Aorta (tissue), 5 donors: ENCODE results near the gene CHRM2. TPM values are rescaled to one million over a fixed set of nuclear protein-coding genes. Genes with fewer than 3 reads are reported as not detected.

ENCODE experiments used
- ATAC-seq: fragments of 200-7000 bp; cut with Tn5 transposase; one replicate; pipeline ENCODE4 v1.9.1; 2022; ENCODE audit warnings: moderate library complexity; ENCODE audit not compliant: low FRiP score
- DNase-seq, 2 donors: peaks; one replicate each; pipeline ENCODE4 v3.0.0-alpha.2; 2020
- H3K27ac ChIP-seq, 2 donors: one replicate each; pipeline ENCODE4 v1.5.1; 2013; ENCODE audit warnings: low read length in 2 of 2, mild to moderate bottlenecking in 2 of 2, moderate library complexity in 2 of 2, control low read depth in 1 of 2, inconsistent platforms in 1 of 2, low read depth in 1 of 2
- H3K27me3 ChIP-seq, 2 donors: one replicate each; pipeline ENCODE4 v1.6.1; 2013; ENCODE audit warnings: control low read depth in 1 of 2, low read length in 1 of 2, mild to moderate bottlenecking in 1 of 2, moderate library complexity in 1 of 2; ENCODE audit not compliant: insufficient read depth in 2 of 2, control insufficient read depth in 1 of 2
- H3K36me3 ChIP-seq, 2 donors: one replicate each; pipeline ENCODE4 v1.6.1; 2013; ENCODE audit warnings: control low read depth in 1 of 2, low read length in 1 of 2, mild to moderate bottlenecking in 1 of 2; ENCODE audit not compliant: insufficient read depth in 2 of 2, control insufficient read depth in 1 of 2
- H3K4me1 ChIP-seq, 2 donors: one replicate each; pipeline ENCODE4 v1.6.1; 2013; ENCODE audit warnings: low read length in 2 of 2, control low read depth in 1 of 2, mild to moderate bottlenecking in 1 of 2, moderate library complexity in 1 of 2; ENCODE audit not compliant: insufficient read depth in 2 of 2, control insufficient read depth in 1 of 2
- H3K4me3 ChIP-seq, 2 donors: one replicate each; pipeline ENCODE4 v1.5.1; 2013; ENCODE audit warnings: low read length in 2 of 2, control low read depth in 1 of 2, mild to moderate bottlenecking in 1 of 2
- H3K9me3 ChIP-seq: one replicate; pipeline ENCODE4 v1.6.1; 2013; ENCODE audit warnings: mild to moderate bottlenecking, low read length; ENCODE audit not compliant: control insufficient read depth
- WGBS, 2 donors: extraction: QIAGEN DNeasy Blood & Tissue Kit; methylation state at CpG; one replicate each; pipeline ENCODE4 v1.1.7; 2013; 5-methylcytosine and 5-hydroxymethylcytosine counted together
- intact Hi-C, 2 donors: fragments of 100-400 bp; cut with DNase I; formaldehyde crosslinking; loops; one replicate each; pipeline versions ENCODE4 v1.14.2 to v1.15.0; 2022
- polyA plus RNA-seq, 2 donors: library from polyadenylated mRNA; stranded (reverse); fragments of 200-250 nt; gene quantifications; one replicate each; pipeline ENCODE4 v1.2.3, GENCODE V29; 2013
- total RNA-seq, 2 donors: library from RNA; stranded (reverse); fragmentation: NEBNext Ultra II Directional; extraction: Animal tissue kit (Norgen Biotek cat#: 25700); gene quantifications; one replicate each; pipeline ENCODE4 v1.2.1, GENCODE V29; 2021
- donor health status: healthy with polysubstance abuse.
- donor health status: Bipolar disorder and iron deficiency.
- donor health status: DM: no; HTN: no; CAD: no.
- donor health status: DM: no; HTN: no; CAD: no.
- donor health status: DM: yes; HTN: yes; CAD: no.

CHRM2 gene
- total and polyA plus RNA-seq, 4 donors: 0.38 TPM; not detected in 3

DNA sequence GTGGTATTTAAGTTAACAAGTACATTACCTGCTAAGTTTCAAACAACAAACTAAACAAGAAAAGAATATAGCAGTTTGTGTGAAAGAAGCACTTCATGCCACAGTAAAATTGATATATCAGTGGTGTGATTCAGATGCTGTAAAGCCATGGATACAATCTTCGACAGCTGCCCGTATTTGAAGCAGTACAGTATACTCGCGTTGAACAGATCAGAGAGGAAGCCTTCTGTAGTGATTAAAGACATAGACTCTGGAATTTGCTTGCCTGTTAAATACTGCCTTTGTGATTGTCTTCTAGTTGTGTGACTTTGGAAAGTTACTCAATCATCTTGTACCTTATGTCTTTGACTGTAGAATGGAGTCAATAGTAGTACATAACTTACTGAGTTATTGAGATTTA is 71.7 kb downstream of the CHRM2 start:
- no peaks in the 10 kb centered on the region for H3K27me3 ChIP-seq
- ATAC-seq: no peak
- no peaks in the 10 kb centered on the region for H3K4me1 ChIP-seq
- DNase-seq: no peak
- H3K27ac ChIP-seq: no peak overlapping the region
- intact Hi-C loops: no loop called here
- 83 to 85% methylated on average over 4 of the region's 4 CpGs for WGBS, 2 donors
- H3K36me3 ChIP-seq: no peaks in the 10 kb centered on the region
- no peak overlapping the region for H3K4me3 ChIP-seq
- peaks cover 1% of the 10 kb centered on the region for H3K9me3 ChIP-seq

- 49 to 50% methylated on average over 1 of the region's 1 CpG for WGBS, 2 donors
- H3K27me3 ChIP-seq: no peaks in the 10 kb centered on the region
- H3K4me1 ChIP-seq: no peaks in the 10 kb centered on the region
- H3K4me3 ChIP-seq: no peak overlapping the region
- no peaks in the 10 kb centered on the region for H3K36me3 ChIP-seq
- DNase-seq (no peak), ATAC-seq (no peak)
- no peak overlapping the region for H3K27ac ChIP-seq
- intact Hi-C loops: no loop called here
- H3K9me3 ChIP-seq: peaks cover 1% of the 10 kb centered on the region
Observed at GRCh38 chr7:136940917-136941316, 72.5 kb downstream of the CHRM2 start.

- ATAC-seq: no peak
- Histone ChIP-seq H3K9me3 (peaks cover 1% of the 10 kb centered on the region), H3K27me3 (no peaks in the 10 kb centered on the region), H3K36me3 (no peaks in the 10 kb centered on the region), H3K27ac (no peak overlapping the region), H3K4me3 (no peak overlapping the region), H3K4me1 (no peaks in the 10 kb centered on the region)
- 76 to 92% methylated on average over 1 of the region's 1 CpG for WGBS, 2 donors
- intact Hi-C loops: no loop called here
- DNase-seq: no peak
Observed at GRCh38 chr7:136941816-136942215, 73.4 kb downstream of the CHRM2 start.

- no peaks in the 10 kb centered on the region for H3K36me3 ChIP-seq
- no peak overlapping the region for H3K27ac ChIP-seq
- H3K9me3 ChIP-seq: peaks cover 1% of the 10 kb centered on the region
- no peaks in the 10 kb centered on the region for H3K4me1 ChIP-seq
- no peak overlapping the region for H3K4me3 ChIP-seq
- intact Hi-C loops: no loop called here
- ATAC-seq (no peak), DNase-seq (no peak)
- H3K27me3 ChIP-seq: no peaks in the 10 kb centered on the region
Observed at GRCh38 chr7:136942401-136942800, 73.9 kb downstream of the CHRM2 start.

DNA sequence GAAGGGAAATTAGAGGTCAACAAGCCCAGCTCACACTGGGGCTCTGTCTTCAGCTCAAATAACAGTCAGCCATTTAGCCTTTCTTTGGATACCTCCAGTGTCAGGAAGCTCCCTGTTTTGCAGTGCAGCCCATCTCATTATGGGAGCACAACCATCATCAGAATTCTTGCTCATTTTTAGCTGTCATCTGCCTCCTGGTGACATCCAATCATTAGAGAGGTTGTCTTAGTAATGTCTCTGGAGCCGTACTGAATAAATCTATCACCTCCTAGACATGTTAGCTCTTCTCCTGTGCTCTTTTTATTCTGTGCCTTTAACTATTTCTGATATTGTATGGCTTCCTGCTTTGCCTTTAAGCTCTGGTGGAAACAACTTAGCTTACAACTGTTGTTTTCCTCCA is 74.5 kb downstream of the CHRM2 start:
- intact Hi-C loops: no loop called here
- DNase-seq (no peak), ATAC-seq (no peak)
- no peaks in the 10 kb centered on the region for H3K36me3 ChIP-seq
- WGBS, 2 donors: 52 to 71% methylated on average over 1 of the region's 1 CpG
- no peaks in the 10 kb centered on the region for H3K27me3 ChIP-seq
- peaks cover 1% of the 10 kb centered on the region for H3K9me3 ChIP-seq
- H3K4me3 ChIP-seq: no peak overlapping the region
- no peaks in the 10 kb centered on the region for H3K4me1 ChIP-seq
- no peak overlapping the region for H3K27ac ChIP-seq

DNA sequence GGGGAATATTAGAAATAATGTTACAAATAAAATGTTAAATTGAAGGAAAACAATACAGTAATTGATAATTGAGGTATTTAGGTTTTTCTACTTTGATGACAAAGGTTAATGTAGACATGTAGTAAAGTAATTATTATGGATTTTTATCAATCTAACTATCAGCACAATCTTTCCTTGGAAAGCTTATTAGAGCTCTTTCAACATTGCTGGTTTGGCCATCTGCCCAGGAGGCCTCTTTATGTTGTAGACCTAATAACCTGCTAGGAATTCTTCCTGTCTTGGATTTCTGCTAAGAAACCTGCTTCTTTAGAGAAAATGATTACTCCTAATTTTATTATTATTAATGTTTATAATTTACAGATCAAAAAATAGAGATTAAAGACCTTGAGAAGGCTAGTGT is 78.9 kb downstream of the CHRM2 start:
- DNase-seq: no peak
- Histone ChIP-seq H3K4me1 (no peaks in the 10 kb centered on the region), H3K9me3 (peaks cover 1% of the 10 kb centered on the region), H3K36me3 (no peaks in the 10 kb centered on the region), H3K27ac (no peak overlapping the region), H3K4me3 (no peak overlapping the region), H3K27me3 (no peaks in the 10 kb centered on the region)
- ATAC-seq: no peak
- intact Hi-C loops: no loop called here

GRCh38 chr7:136950331-136950730 is 81.9 kb downstream of the CHRM2 start:
- WGBS, 2 donors: 83% methylated on average over 3 of the region's 3 CpGs
- no peaks in the 10 kb centered on the region for H3K36me3 ChIP-seq
- intact Hi-C loops: no loop called here
- H3K27me3 ChIP-seq: no peaks in the 10 kb centered on the region
- DNase-seq (no peak), ATAC-seq (no peak)
- H3K4me1 ChIP-seq: no peaks in the 10 kb centered on the region
- H3K9me3 ChIP-seq: peaks cover 3% of the 10 kb centered on the region
- no peak overlapping the region for H3K4me3 ChIP-seq
- no peak overlapping the region for H3K27ac ChIP-seq

- intact Hi-C loops: no loop called here
- Histone ChIP-seq H3K4me3 (no peak overlapping the region), H3K27ac (no peak overlapping the region), H3K9me3 (peaks cover 3% of the 10 kb centered on the region), H3K4me1 (no peaks in the 10 kb centered on the region), H3K27me3 (no peaks in the 10 kb centered on the region), H3K36me3 (no peaks in the 10 kb centered on the region)
- DNase-seq: no peak
- WGBS, 2 donors: 58 to 71% methylated on average over 3 of the region's 3 CpGs
- no peak for ATAC-seq
Observed at GRCh38 chr7:136953386-136953785, 84.9 kb downstream of the CHRM2 start.

DNA sequence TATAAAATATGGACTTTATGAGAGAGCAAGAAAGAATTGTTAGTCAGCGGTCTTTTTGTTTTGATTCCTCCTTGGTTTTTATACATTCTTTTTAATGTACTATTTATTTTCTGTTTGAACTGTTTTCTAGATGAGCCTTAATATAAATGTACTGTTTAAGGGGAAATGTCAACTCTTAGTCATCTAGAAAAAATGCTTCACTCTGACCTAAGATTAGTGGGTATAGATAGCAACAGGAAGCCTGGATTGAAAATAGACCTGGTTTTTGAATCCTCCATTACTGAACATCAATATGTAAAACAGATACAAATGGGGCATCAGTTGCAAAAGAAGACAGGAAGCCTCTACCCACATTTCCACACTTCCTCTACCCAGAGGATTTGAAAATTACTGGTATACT is 87.8 kb downstream of the CHRM2 start:
- H3K27ac ChIP-seq: no peak overlapping the region
- no peak for ATAC-seq

More for the DNA sequence above, 87.8 kb downstream of the CHRM2 start:
- H3K9me3 ChIP-seq: peaks cover 2% of the 10 kb centered on the region
- intact Hi-C loops: no loop called here
- WGBS, 2 donors: 24 to 31% methylated on average over 1 of the region's 1 CpG
- no peak for DNase-seq
- H3K27me3 ChIP-seq: no peaks in the 10 kb centered on the region
- no peaks in the 10 kb centered on the region for H3K4me1 ChIP-seq
- no peak overlapping the region for H3K4me3 ChIP-seq
- no peaks in the 10 kb centered on the region for H3K36me3 ChIP-seq
